Stomach smooth muscle (tissue), 2 donors: ENCODE results near the gene OBI1.
A peak's percentile ranks its signal among the peaks of the same experiment; 100 is the strongest.

Experiments
- H3K27ac ChIP-seq: one replicate; pipeline ENCODE4 v1.7.0; 2013; ENCODE audit warnings: mild to moderate bottlenecking, low read length, inconsistent platforms
- H3K27me3 ChIP-seq, 2 donors: one replicate each; pipeline ENCODE4 v1.7.0; 2013; ENCODE audit warnings: low read length in 2 of 2; ENCODE audit not compliant: insufficient read depth in 2 of 2, control insufficient read depth in 1 of 2
- H3K36me3 ChIP-seq, 2 donors: one replicate each; pipeline ENCODE4 v1.7.0; 2013; ENCODE audit warnings: low read length in 2 of 2; ENCODE audit not compliant: control insufficient read depth in 2 of 2, insufficient read depth in 2 of 2
- H3K4me1 ChIP-seq: one replicate; pipeline ENCODE4 v1.7.0; 2013; ENCODE audit warnings: low read length; ENCODE audit not compliant: control insufficient read depth, insufficient read depth
- H3K4me3 ChIP-seq, 2 donors: one replicate each; pipeline ENCODE4 v1.7.0; 2013; ENCODE audit warnings: low read length in 2 of 2
- H3K9ac ChIP-seq, 2 donors: one replicate each; pipeline ENCODE4 v1.7.0; 2013; ENCODE audit warnings: low read length in 2 of 2, mild to moderate bottlenecking in 1 of 2
- H3K9me3 ChIP-seq, 2 donors: one replicate each; pipeline ENCODE4 v1.7.0; 2013; ENCODE audit warnings: low read length in 2 of 2; ENCODE audit not compliant: control insufficient read depth in 2 of 2
- donor health status: healthy.
- donor health status: Pancreatic carcinoma.

The OBI1 gene

GRCh38 chr13:78610381-78610883, 48.5 kb downstream of the OBI1 start:
- Histone ChIP-seq H3K9ac (no peak overlapping the region), H3K4me3 (no peak overlapping the region), H3K9me3 (no peaks in the 10 kb centered on the region), H3K36me3 (no peaks in the 10 kb centered on the region), H3K4me1 (peaks cover 24% of the 10 kb centered on the region), H3K27ac (no peak overlapping the region), H3K27me3 (peaks cover 41 to 50% of the 10 kb centered on the region in 2 donors)

GRCh38 chr13:78609464-78610205, 49.3 kb downstream of the OBI1 start:
- peaks cover 48 to 58% of the 10 kb centered on the region in 2 donors for H3K27me3 ChIP-seq
- H3K4me1 ChIP-seq = peaks cover 24% of the 10 kb centered on the region
- no peaks in the 10 kb centered on the region for H3K9me3 ChIP-seq
- no peak overlapping the region for H3K9ac ChIP-seq
- no peak overlapping the region for H3K27ac ChIP-seq
- H3K4me3 ChIP-seq = peak overlapping the region; percentile 56 to 67
- H3K36me3 ChIP-seq = no peaks in the 10 kb centered on the region

DNA sequence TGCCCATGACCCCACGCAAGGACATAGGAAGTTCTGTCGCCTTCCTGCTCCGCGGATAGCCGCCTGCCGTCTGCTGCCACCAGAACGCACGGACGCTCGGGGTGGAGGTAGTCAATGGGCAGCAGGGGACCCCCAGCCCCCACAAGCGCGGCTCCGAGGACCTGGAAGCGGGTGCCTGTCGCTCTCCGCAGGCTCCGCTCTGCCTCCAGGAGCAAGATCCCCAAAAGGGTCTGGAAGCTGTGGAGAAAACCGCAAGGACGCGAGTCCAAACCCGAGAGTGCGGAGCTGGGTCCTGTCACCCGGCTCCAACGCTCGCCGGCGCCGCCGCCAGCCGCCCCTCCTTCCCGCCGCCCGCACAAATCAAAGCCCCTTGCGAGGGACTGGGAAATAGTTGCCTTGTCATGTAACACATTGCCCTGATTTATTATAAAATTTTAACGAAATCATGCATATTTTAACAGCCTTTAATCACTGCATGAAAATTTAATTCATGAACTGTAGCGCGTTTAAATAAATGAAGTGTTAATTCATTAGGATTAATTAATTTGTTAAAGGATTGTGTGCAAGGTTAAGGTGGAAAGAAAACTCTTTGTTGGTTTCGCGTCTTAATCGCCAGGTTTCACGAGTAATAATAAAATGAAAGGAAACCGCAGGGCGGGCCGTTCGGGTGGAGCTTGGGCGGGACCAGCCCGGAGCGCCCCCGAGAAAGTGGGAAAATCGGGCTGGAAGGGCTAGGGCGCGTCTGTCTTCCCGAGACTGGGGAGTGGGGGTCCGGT, 50.1 kb downstream of the OBI1 start:
- no peak overlapping the region for H3K9ac ChIP-seq
- H3K27me3 ChIP-seq = peaks cover 52 to 65% of the 10 kb centered on the region in 2 donors
- peak overlapping the region; percentile 56 to 67 for H3K4me3 ChIP-seq
- peaks cover 24% of the 10 kb centered on the region for H3K4me1 ChIP-seq
- no peak overlapping the region for H3K27ac ChIP-seq
- H3K36me3 ChIP-seq = no peaks in the 10 kb centered on the region
- H3K9me3 ChIP-seq = no peaks in the 10 kb centered on the region

DNA sequence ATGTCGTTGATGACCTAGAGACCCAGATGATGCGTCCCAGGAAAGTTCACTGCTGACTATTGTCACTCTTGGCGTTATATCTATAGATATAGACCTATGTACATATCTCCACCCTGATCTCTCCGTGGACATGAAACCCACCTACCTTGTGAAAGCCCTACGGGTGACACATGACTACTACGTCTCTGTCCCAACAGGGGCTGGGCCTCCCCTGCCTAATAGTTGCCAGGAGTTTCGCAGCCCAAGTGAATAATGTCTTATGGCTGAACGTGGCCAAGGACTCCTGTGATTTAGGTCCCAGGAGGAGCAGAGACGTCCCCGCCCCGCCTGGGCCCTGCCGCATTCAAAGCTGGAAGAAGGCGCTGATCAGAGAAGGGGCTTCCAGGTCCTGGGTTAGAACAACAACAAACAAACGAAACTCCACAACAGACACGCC, 50.7 kb downstream of the OBI1 start:
- H3K9me3 ChIP-seq = no peaks in the 10 kb centered on the region
- no peak overlapping the region for H3K27ac ChIP-seq
- H3K4me3 ChIP-seq = peak overlapping the region; percentile 56 to 67
- no peak overlapping the region for H3K9ac ChIP-seq
- H3K36me3 ChIP-seq = no peaks in the 10 kb centered on the region
- peaks cover 29% of the 10 kb centered on the region for H3K4me1 ChIP-seq
- peaks cover 56 to 71% of the 10 kb centered on the region in 2 donors for H3K27me3 ChIP-seq

GRCh38 chr13:78607409-78608251, 51.3 kb downstream of the OBI1 start:
- H3K36me3 ChIP-seq = no peaks in the 10 kb centered on the region
- peaks cover 34% of the 10 kb centered on the region for H3K4me1 ChIP-seq
- no peaks in the 10 kb centered on the region for H3K9me3 ChIP-seq
- no peak overlapping the region for H3K27ac ChIP-seq
- peak overlapping the region in 1 of 2 donors; percentile 35 for H3K4me3 ChIP-seq
- H3K27me3 ChIP-seq = peaks cover 58 to 78% of the 10 kb centered on the region in 2 donors
- no peak overlapping the region for H3K9ac ChIP-seq

- no peak overlapping the region for H3K4me3 ChIP-seq
- H3K9me3 ChIP-seq = no peaks in the 10 kb centered on the region
- H3K27ac ChIP-seq = no peak overlapping the region
- H3K36me3 ChIP-seq = no peaks in the 10 kb centered on the region
- H3K27me3 ChIP-seq = peaks cover 63 to 83% of the 10 kb centered on the region in 2 donors
- H3K9ac ChIP-seq = no peak overlapping the region
- H3K4me1 ChIP-seq = peaks cover 37% of the 10 kb centered on the region
Observed at GRCh38 chr13:78606471-78607408, 52.2 kb downstream of the OBI1 start.

DNA sequence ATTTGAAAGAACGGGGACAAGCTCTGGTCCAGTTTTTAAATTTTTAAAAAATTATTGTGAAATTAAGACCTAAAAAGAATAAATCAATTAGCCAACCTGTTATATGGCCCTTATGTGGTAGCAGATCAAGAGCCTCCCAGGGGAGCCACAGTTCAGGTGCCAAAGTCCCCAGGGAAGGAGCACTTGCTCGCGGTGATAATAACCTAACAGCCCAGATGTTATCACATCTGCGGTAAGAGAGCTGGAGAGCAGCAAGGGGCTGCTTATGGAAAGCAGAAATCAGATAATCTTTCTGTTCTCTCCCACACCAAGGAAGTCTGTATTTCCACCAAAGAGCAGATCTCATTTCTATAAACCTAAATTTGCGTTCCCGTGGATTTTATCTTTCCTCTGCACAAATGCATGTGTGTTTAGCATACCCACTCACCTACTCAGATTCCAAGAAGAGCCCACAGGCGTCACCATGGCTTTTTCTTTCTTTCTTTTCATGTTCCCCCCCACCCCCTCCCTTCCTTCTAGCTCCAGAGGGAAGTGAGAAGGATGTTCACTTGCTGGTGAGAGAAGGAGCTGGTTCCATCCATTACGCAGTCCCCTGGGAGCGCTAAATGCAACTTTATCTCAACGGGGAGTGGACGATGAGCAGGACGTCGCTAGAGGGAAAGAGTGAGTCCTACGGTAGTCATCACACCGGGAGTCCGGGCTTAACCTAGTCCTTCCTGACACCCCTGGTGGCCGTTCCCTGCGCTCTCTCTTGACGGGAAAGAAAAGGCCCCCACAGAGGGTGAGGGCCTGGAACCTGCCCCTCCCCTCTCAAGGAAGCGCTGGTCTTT, 54.0 kb downstream of the OBI1 start:
- Histone ChIP-seq H3K9me3 (no peaks in the 10 kb centered on the region), H3K27ac (no peak overlapping the region), H3K36me3 (no peaks in the 10 kb centered on the region), H3K4me1 (peaks cover 40% of the 10 kb centered on the region), H3K9ac (no peak overlapping the region), H3K27me3 (peaks cover 75 to 96% of the 10 kb centered on the region in 2 donors), H3K4me3 (no peak overlapping the region)

DNA sequence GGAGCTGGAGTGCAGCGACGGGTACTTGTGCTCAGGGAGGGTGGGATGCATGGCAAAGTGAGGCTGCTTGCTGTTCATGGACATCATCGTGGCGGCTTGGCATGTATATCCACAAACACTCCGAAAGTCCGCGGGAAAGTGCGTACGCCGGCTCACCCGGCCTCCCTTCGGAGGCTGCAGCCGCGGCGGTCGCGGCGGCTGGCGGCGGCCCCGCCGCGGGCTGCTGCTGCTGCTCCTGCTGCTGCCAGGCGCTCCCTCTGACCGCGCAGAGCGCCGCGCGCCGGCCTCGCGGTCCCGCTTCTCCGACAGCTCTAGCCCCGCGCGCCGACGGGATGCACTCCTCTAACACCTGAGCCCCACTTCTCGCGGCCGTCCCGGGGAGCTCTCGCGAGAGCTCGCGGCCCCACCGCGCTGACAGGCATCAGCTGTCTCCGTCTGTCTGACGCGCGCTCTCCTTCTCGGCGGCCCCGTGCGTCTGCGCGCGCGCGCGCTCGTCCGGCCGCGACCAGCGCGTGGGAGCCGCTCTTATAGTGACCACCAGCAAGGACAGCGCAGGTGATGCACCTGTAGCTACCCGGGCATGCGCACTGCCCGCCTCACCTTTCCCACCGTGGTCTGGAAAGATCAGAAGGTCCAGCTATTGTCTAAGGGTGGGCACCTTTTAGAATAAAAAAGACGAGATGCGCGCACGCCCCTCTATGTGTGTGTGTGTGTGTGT, 55.6 kb downstream of the OBI1 start, which contains the start of gene POU4F1:
TSS of gene POU4F1 (minus strand) at position 313 of the 718 bp plus-strand sequence. CDS start at position 87, 226 bp downstream.
- peak within 1 kb of the TSS; percentile 19 to 61 for H3K4me3 ChIP-seq
- H3K27me3 ChIP-seq = peaks cover 75 to 96% of the 10 kb centered on the region in 2 donors
- H3K9ac ChIP-seq = no peak within 1 kb of the TSS
- no peak within 1 kb of the TSS for H3K27ac ChIP-seq
- H3K4me1 ChIP-seq = peaks cover 27% of the 10 kb centered on the region
- H3K9me3 ChIP-seq = no peaks in the 10 kb centered on the region
- no peaks in the 10 kb centered on the region for H3K36me3 ChIP-seq
